Thoracic aorta (tissue), 2 donors: ENCODE data around the gene KNG1. TPM values are rescaled to one million over a fixed set of nuclear protein-coding genes. Genes with fewer than 3 reads are reported as not detected.
"Not testable (repeated sequence)": the region's sequence is repeated elsewhere in the genome, so short reads cannot be mapped to it uniquely, and the experiment has no call there.

Experiments
- ATAC-seq: fragments of 150-250 bp; one replicate; pipeline ENCODE4 v1.8.0; 2017; ENCODE audit warnings: low read depth; ENCODE audit not compliant: insufficient number of reproducible peaks, low FRiP score
- DNase-seq: peaks from one replicate; pipeline ENCODE4 v3.0.0-alpha.2; 2020; ENCODE audit warnings: low spot score
- H3K27ac ChIP-seq, 2 donors: fragments of 200-600 bp; sonication (generic); 1 replicate in 1 of 2; 2 replicates in 1 of 2; pipeline ENCODE4 v1.5.1; 2016; ENCODE audit warnings: mild to moderate bottlenecking in 2 of 2, moderate library complexity in 2 of 2
- H3K27me3 ChIP-seq: fragments of 200-600 bp; sonication (generic); replicated peaks from 2 replicates; pipeline ENCODE4 v1.6.0; 2016; ENCODE audit warnings: mild to moderate bottlenecking; ENCODE audit not compliant: insufficient read depth
- H3K36me3 ChIP-seq: fragments of 200-600 bp; sonication (generic); one replicate; pipeline ENCODE4 v1.5.1; 2016
- H3K4me1 ChIP-seq, 2 donors: fragments of 200-600 bp; sonication (generic); 1 replicate in 1 of 2; 2 replicates in 1 of 2; pipeline versions ENCODE4 v1.5.1 to v1.6.0; 2016; ENCODE audit warnings: low read depth in 2 of 2, mild to moderate bottlenecking in 1 of 2; ENCODE audit not compliant: control insufficient read depth in 1 of 2
- H3K4me3 ChIP-seq: fragments of 200-600 bp; sonication (generic); 2 replicates; pipeline ENCODE4 v1.5.1; 2016; ENCODE audit warnings: mild to moderate bottlenecking
- H3K9me3 ChIP-seq: fragments of 200-600 bp; sonication (generic); 2 replicates; pipeline ENCODE4 v1.5.1; 2016
- CTCF ChIP-seq: fragments of 200-600 bp; sonication (generic); IDR thresholded peaks from one replicate; pipeline ENCODE4 v1.5.1; 2019; ENCODE audit warnings: antibody characterized with exemption
- total RNA-seq, 2 donors: library from RNA; depleted of rRNA; stranded (reverse); fragments of >200 nt; gene quantifications; one replicate each; pipeline versions ENCODE4 v1.1.0 to v1.2.3, GENCODE V29; 2016

The KNG1 gene
- total RNA-seq, 2 donors from 2014 or later: not detected

- no peak overlapping the region for H3K27ac ChIP-seq
- ATAC-seq (no peak), DNase-seq (no peak)
- H3K27me3 ChIP-seq: no peaks in the 10 kb centered on the region
- H3K4me3 ChIP-seq: no peak overlapping the region
- no peaks in the 10 kb centered on the region for H3K36me3 ChIP-seq
- H3K4me1 ChIP-seq: no peaks in the 10 kb centered on the region
- no peak for TF ChIP-seq CTCF
- no peaks in the 10 kb centered on the region for H3K9me3 ChIP-seq
Observed at GRCh38 chr3:186678604-186679003, 38.6 kb upstream of the KNG1 start.

- no peak overlapping the region for H3K4me3 ChIP-seq
- TF ChIP-seq CTCF: no peak
- no peak for DNase-seq
- H3K27me3 ChIP-seq: no peaks in the 10 kb centered on the region
- H3K4me1 ChIP-seq: no peaks in the 10 kb centered on the region
- no peaks in the 10 kb centered on the region for H3K9me3 ChIP-seq
- H3K36me3 ChIP-seq: no peaks in the 10 kb centered on the region
- no peak for ATAC-seq
- H3K27ac ChIP-seq: no peak overlapping the region
Observed at GRCh38 chr3:186679151-186679550, 38.0 kb upstream of the KNG1 start.

- H3K9me3 ChIP-seq: no peaks in the 10 kb centered on the region
- no peak for TF ChIP-seq CTCF
- no peaks in the 10 kb centered on the region for H3K4me1 ChIP-seq
- no peaks in the 10 kb centered on the region for H3K27me3 ChIP-seq
- ATAC-seq: no peak
- DNase-seq: no peak
- no peak overlapping the region for H3K27ac ChIP-seq
- no peak overlapping the region for H3K4me3 ChIP-seq
- no peaks in the 10 kb centered on the region for H3K36me3 ChIP-seq
Observed at GRCh38 chr3:186680869-186681268, 36.3 kb upstream of the KNG1 start.

- Histone ChIP-seq H3K9me3 (no peaks in the 10 kb centered on the region), H3K36me3 (no peaks in the 10 kb centered on the region), H3K27me3 (no peaks in the 10 kb centered on the region), H3K27ac (no peak overlapping the region), H3K4me1 (no peaks in the 10 kb centered on the region), H3K4me3 (no peak overlapping the region)
- no peak for DNase-seq
- no peak for TF ChIP-seq CTCF
- ATAC-seq: no peak
Observed at GRCh38 chr3:186682812-186683211, 34.3 kb upstream of the KNG1 start.

- Histone ChIP-seq H3K36me3 (no peaks in the 10 kb centered on the region), H3K27me3 (no peaks in the 10 kb centered on the region), H3K4me1 (no peaks in the 10 kb centered on the region), H3K9me3 (no peaks in the 10 kb centered on the region), H3K4me3 (no peak overlapping the region), H3K27ac (no peak overlapping the region)
- ATAC-seq: no peak
- DNase-seq: no peak
- no peak for TF ChIP-seq CTCF
Observed at GRCh38 chr3:186683979-186684378, 33.2 kb upstream of the KNG1 start.

- H3K4me1 ChIP-seq, H3K9me3 ChIP-seq, H3K27ac ChIP-seq, DNase-seq, H3K36me3 ChIP-seq, ATAC-seq, H3K4me3 ChIP-seq, H3K27me3 ChIP-seq: not testable (repeated sequence)
Observed at GRCh38 chr3:186686475-186686874, 30.7 kb upstream of the KNG1 start.
